ENCODE data around the gene TMEM176B. TPM values are rescaled to one million over a fixed set of nuclear protein-coding genes. Genes with fewer than 3 reads are reported as not detected.

Gene TMEM176B
- total RNA-seq, 1 donor from 2014 or later = not detected

- Histone ChIP-seq H3K36me3 (ENCODE audit: control insufficient read depth, insufficient read depth, low read length) (no peaks in the 10 kb centered on the region), H3K4me3 (ENCODE audit: low read depth, low read length) (no peak overlapping the region), H3K27me3 (ENCODE audit: control insufficient read depth, insufficient read depth, low read length) (no peaks in the 10 kb centered on the region)
- FAIRE-seq (no peak), DNase-seq (ENCODE audit: low read depth) (no peak)
- no peak for TF ChIP-seq CTCF (IDR thresholded peaks at IDR 0.05; ENCODE audit: insufficient read depth, low read length, severe bottlenecking)
Measured at GRCh38 chr7:150846291-150847115, 46.3 kb upstream of the TMEM176B start.

DNA sequence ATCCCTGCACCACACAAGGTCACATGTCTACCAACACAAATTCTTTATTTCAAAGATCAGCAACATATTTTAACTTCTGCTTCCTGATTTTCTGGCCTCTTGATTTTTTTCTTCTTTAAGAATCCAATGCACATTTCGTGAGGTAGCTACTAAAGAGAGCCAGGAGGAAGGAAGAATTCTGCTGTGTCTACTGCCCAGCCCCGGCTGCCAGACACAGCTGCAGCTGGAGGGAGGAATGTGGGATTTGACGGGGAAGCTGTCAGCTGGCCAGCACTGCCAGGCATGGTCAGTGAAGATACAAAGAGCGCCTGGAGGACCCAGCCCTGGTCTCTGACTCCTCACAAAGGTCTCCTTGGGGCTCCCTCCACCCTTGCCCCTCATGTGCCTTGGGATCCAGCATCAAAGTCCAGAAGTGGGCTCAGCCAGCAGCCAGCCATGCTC is 45.3 kb upstream of the TMEM176B start:
- DNase-seq (ENCODE audit: low read depth) (no peak), FAIRE-seq (no peak)
- no peak overlapping the region for H3K4me3 ChIP-seq (ENCODE audit: low read depth, low read length)
- H3K27me3 ChIP-seq (ENCODE audit: control insufficient read depth, insufficient read depth, low read length) = no peaks in the 10 kb centered on the region
- no peak for TF ChIP-seq CTCF (IDR thresholded peaks at IDR 0.05; ENCODE audit: insufficient read depth, low read length, severe bottlenecking)
- H3K36me3 ChIP-seq (ENCODE audit: control insufficient read depth, insufficient read depth, low read length) = no peaks in the 10 kb centered on the region

GRCh38 chr7:150842716-150843115 is 42.6 kb upstream of the TMEM176B start:
- DNase-seq (ENCODE audit: low read depth) (no peak), FAIRE-seq (no peak)
- H3K36me3 ChIP-seq (ENCODE audit: control insufficient read depth, insufficient read depth, low read length) = no peaks in the 10 kb centered on the region
- H3K27me3 ChIP-seq (ENCODE audit: control insufficient read depth, insufficient read depth, low read length) = no peaks in the 10 kb centered on the region
- no peak overlapping the region for H3K4me3 ChIP-seq (ENCODE audit: low read depth, low read length)
- no peak for TF ChIP-seq CTCF (IDR thresholded peaks at IDR 0.05; ENCODE audit: insufficient read depth, low read length, severe bottlenecking)

GRCh38 chr7:150842018-150842417 is 41.9 kb upstream of the TMEM176B start:
- no peak for TF ChIP-seq CTCF (IDR thresholded peaks at IDR 0.05; ENCODE audit: insufficient read depth, low read length, severe bottlenecking)
- FAIRE-seq (no peak), DNase-seq (ENCODE audit: low read depth) (no peak)
- Histone ChIP-seq H3K4me3 (ENCODE audit: low read depth, low read length) (no peak overlapping the region), H3K36me3 (ENCODE audit: control insufficient read depth, insufficient read depth, low read length) (no peaks in the 10 kb centered on the region), H3K27me3 (ENCODE audit: control insufficient read depth, insufficient read depth, low read length) (no peaks in the 10 kb centered on the region)

- no peak overlapping the region for H3K4me3 ChIP-seq (ENCODE audit: low read depth, low read length)
- FAIRE-seq (no peak), DNase-seq (ENCODE audit: low read depth) (no peak)
- no peaks in the 10 kb centered on the region for H3K27me3 ChIP-seq (ENCODE audit: control insufficient read depth, insufficient read depth, low read length)
- H3K36me3 ChIP-seq (ENCODE audit: control insufficient read depth, insufficient read depth, low read length) = no peaks in the 10 kb centered on the region
- no peak for TF ChIP-seq CTCF (IDR thresholded peaks at IDR 0.05; ENCODE audit: insufficient read depth, low read length, severe bottlenecking)
Measured at GRCh38 chr7:150838965-150839650, 38.9 kb upstream of the TMEM176B start.

All from bronchial epithelial cell (primary cell).